RWPE1 (cell line): ENCODE results near the gene NPTX1.
A peak's percentile ranks its signal among the peaks of the same experiment; 100 is the strongest.

Experiments
- CTCF ChIA-PET: fragments of 350-600 bp; sonication (Branson Sonifier 250); formaldehyde crosslinking; extraction: SDS; loops from one replicate; lab custom pipeline; 2021; lab: Yijun Ruan, JAX
- POLR2A ChIA-PET: fragments of 400-600 bp; formaldehyde crosslinking; extraction: SDS; loops from one replicate; lab custom pipeline; 2020; ENCODE audit warnings: antibody characterized with exemption; ENCODE audit not compliant: low non-redundant PET; lab: Yijun Ruan, JAX
- DNase-seq: peaks from one replicate; pipeline ENCODE4 v3.0.0; 2012; ENCODE audit warnings: low spot score
- H3K27ac ChIP-seq: fragments of 450-650 bp; 2 replicates; pipeline ENCODE4 v1.5.1; 2017
- TF ChIP-seq, protein P1 (sequence below): fragments of 450-650 bp; conservative IDR thresholded peaks from 2 replicates; pipeline ENCODE4 v1.5.1; 2017; ENCODE audit warnings: low read depth, mild to moderate bottlenecking

The NPTX1 gene

DNA sequence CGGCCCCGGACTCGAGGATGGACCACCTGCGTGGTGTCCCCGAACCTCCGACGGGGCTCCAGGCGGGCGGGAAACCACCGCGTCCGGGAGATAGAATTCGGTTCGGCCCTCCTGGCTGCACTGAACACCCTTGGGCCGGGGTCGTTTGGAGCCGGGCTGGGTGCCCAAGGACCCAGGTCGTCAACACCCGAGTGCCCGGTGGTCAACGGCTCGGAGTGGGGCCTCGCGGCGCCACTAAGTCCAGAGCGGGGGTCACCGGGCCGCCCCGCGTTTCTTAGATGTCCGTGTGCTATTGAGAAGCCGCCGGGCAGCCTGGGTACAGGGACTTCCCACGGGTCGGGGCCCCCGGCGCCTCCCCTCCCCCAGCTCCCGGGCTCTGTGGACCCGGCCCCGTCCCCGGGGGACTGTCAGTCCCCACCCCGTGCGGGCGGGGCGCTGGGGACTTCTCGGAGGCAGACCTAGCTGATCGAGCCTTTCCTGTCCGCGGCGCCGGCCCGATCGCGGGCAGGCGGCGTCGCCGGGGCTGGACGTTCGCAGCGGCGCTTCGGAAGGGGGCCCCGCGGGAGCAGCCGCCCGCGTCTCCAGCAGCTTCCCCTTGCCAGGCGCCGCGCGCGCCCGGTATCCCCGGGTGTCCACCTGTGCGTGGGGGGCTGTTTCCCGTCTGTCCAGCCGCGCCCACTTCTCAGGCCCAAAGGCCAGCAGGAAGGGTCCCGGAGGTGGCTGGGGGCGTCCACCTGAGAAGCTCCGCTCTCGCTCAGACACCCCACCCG lies 655 bp upstream of the NPTX1 start:
- POLR2A ChIA-PET: no interaction called here
- DNase-seq: no peak
- CTCF ChIA-PET: interaction anchor here (0.6 to 1.2 kb wide), 6 partner anchors 12 to 504 kb away, joined by 3 to 6 read pairs (median 4); no protein-coding TSS in a partner anchor
- TF ChIP-seq, protein P1, sequence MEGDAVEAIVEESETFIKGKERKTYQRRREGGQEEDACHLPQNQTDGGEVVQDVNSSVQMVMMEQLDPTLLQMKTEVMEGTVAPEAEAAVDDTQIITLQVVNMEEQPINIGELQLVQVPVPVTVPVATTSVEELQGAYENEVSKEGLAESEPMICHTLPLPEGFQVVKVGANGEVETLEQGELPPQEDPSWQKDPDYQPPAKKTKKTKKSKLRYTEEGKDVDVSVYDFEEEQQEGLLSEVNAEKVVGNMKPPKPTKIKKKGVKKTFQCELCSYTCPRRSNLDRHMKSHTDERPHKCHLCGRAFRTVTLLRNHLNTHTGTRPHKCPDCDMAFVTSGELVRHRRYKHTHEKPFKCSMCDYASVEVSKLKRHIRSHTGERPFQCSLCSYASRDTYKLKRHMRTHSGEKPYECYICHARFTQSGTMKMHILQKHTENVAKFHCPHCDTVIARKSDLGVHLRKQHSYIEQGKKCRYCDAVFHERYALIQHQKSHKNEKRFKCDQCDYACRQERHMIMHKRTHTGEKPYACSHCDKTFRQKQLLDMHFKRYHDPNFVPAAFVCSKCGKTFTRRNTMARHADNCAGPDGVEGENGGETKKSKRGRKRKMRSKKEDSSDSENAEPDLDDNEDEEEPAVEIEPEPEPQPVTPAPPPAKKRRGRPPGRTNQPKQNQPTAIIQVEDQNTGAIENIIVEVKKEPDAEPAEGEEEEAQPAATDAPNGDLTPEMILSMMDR: no peak
- no peak overlapping the region for H3K27ac ChIP-seq

DNA sequence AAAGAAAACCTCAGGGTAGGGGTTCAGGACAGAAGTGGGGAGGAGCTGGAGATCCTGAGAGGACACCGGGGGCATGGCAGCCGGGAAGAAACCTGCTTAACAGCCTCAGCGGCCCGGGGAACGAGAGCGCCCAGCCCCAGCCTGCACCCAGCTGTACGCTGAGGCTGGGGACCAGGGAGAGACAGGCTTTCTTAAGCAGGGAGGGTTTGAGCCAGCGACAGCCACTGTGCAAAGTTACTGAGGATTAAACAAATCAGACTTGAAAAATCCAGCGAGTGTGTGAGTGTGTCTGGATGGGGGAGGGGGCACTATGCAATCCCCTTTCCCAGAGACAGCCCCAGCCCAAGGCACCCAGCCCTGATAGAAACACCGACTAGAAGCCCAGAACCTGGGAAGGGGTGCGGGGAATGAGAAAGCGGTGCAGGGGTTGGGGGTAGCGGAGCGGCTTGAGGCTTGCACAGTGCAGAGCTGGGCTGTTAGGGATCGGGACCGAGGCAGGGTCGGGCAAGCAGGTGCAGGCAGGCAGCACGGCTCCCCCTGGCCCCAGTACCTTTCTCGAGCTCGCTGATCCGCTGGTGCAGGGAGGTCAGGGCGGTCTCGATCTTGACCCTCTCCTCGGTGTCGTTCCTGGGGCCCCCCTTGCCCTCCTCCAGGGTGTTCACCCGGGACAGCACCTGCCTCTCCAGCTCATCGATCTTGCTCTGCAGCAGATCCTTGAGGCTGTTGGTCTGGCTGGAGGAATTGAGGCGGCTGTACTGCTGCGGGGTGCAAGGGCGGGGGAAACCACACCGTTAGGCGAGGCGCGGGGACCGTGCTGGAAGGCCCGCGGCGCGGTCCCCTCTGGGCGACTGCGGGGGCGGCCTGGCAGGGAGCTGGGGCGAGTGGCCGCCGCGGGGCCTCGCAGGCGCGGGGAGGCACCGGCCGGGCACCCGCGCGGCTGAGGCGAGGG lies 1.2 kb downstream of the NPTX1 start:
- CTCF ChIA-PET: interaction anchor here (0.5 to 1.1 kb wide), 6 partner anchors 18 to 100 kb away, joined by 3 to 12 read pairs (median 4); no protein-coding TSS in a partner anchor
- POLR2A ChIA-PET: interaction anchor here (1.2 kb wide), 1 partner anchor 21 kb away, joined by 3 read pairs; no protein-coding TSS in a partner anchor
- no peak for DNase-seq
- TF ChIP-seq, protein P1: no peak
- H3K27ac ChIP-seq: peak overlapping the region; percentile 19; the same call in 1 of the 2 replicates

DNA sequence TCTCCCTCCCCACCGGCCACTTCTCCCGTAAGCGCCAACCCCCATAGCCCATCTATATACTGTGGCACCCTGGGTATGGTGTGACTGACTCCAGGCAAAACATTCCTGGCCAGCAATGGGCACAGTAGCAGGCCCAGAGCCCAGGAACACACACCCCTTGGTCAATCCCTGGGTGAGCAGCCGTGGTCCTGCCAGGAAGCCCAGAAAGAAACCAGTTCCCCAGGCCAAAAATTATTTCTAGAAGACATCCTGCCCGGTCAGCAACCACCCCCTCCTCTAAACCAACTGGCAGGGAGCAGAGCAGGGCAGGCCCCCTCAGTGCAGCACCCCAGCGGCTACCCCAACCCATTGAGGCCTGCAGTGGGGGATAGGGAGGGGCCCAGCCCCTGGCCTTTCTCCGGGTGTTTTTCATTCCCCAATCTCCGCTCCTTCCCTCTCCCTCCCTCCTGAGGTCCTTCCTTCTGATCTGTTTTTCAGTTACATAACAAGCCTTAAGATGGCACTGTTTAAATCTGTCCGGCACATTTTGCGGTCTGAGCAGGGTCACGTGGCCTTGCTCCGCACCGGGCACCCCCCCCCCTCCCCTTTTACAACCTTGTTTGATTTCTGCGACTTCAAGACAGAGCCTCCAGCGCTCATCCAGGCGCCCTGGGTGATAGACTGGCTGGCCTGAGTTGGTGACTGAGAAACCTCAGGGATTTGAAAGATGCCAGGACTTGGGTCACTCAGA lies 2.0 kb downstream of the NPTX1 start:
- H3K27ac ChIP-seq: peak overlapping the region; percentile 19
- TF ChIP-seq, protein P1: peak; percentile 33
- ChIA-PET CTCF (interaction anchor here (0.5 to 1.1 kb wide), 5 partner anchors 24 to 101 kb away, joined by 3 to 12 read pairs (median 4); no protein-coding TSS in a partner anchor), POLR2A (no interaction called here)
- peak; percentile 49 for DNase-seq

DNA sequence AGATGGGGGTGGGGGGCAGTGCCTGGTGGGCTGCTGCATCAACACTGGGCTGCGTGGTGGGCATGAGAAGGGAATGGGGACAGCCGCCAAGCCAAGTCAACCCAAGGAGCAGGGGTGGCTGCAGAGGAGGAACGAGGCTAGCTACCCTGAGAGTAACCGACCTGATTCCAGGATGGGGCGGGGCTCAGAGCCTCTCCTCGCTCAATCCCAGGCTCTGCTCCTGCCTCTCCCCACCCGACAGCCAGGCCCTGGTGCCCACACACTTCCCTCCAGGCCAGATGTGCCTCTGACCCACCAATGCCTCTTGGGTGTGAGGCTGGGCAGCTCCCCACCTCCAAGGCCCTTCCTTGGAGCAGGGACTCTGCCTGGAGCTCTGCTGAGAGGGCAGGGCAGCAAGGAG lies 2.7 kb downstream of the NPTX1 start:
- CTCF ChIA-PET: interaction anchor here (0.6 to 2.1 kb wide), 3 partner anchors 39 to 145 kb away, joined by 3 to 8 read pairs (median 6); no protein-coding TSS in a partner anchor

DNA sequence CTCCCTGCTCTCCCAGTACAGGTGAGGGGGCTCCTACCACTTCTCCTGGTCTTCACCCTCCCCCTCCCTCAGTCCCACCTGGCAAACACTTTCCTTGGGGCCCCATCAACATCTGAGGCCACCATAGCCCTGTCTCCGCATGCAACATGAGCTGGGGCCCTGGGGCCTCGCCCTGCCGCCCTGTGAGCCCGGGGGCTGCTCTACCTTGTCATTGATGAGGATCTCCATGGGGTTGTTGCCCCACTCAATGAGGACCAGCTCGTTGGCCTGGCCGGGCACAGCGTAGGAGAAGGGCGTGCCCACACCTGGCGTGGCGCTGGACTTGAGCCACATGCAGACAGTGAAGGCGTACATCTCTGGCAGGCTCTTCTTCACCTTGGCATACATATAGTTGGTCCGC lies 3.4 kb downstream of the NPTX1 start:
- no peak for DNase-seq
- CTCF ChIA-PET: interaction anchor here (0.7 to 2.1 kb wide), 2 partner anchors 103 to 146 kb away, joined by 3 to 8 read pairs; no protein-coding TSS in a partner anchor
- POLR2A ChIA-PET: no interaction called here
- TF ChIP-seq, protein P1: no peak
- H3K27ac ChIP-seq: no peak overlapping the region

More for the DNA sequence above, 2.7 kb downstream of the NPTX1 start:
- POLR2A ChIA-PET: no interaction called here
- DNase-seq: no peak
- TF ChIP-seq, protein P1: no peak
- H3K27ac ChIP-seq: peak overlapping the region; percentile 19; the same call in 1 of the 2 replicates
